CD8-positive, alpha-beta memory T cell (primary cell): ENCODE data around the gene PPP1R1B. TPM values are rescaled to one million over a fixed set of nuclear protein-coding genes. Genes with fewer than 3 reads are reported as not detected.

Experiments
- CTCF ChIA-PET: fragments of 350-600 bp; sonication (Branson Sonifier 250); formaldehyde crosslinking; loops from one replicate; lab custom pipeline; 2021; ENCODE audit warnings: antibody characterized with exemption; lab: Charles Lee
- POLR2A ChIA-PET: fragments of 350-600 bp; sonication (Branson Sonifier 250); formaldehyde crosslinking; loops from one replicate; lab custom pipeline; 2021; ENCODE audit warnings: antibody characterized with exemption; lab: Charles Lee
- DNase-seq, 5 donors: peaks; one replicate each; pipeline versions ENCODE4 v3.0.0 to v3.0.0-alpha.2; 2020 to 2022; ENCODE audit warnings: mixed read lengths in 1 of 5
- H3K27ac ChIP-seq: one replicate; pipeline ENCODE4 v1.7.0; 2013; ENCODE audit warnings: low read depth, mild to moderate bottlenecking, low read length, moderate library complexity
- H3K27me3 ChIP-seq: 2 replicates; pipeline ENCODE4 v1.7.0; 2013; ENCODE audit warnings: low read length, mild to moderate bottlenecking; ENCODE audit not compliant: insufficient read depth, poor library complexity, severe bottlenecking
- H3K36me3 ChIP-seq: 2 replicates; pipeline ENCODE4 v1.7.0; 2013; ENCODE audit warnings: mild to moderate bottlenecking, low read length, moderate library complexity; ENCODE audit not compliant: insufficient read depth
- H3K4me1 ChIP-seq: 2 replicates; pipeline ENCODE4 v1.7.0; 2013; ENCODE audit warnings: mild to moderate bottlenecking, low read length, moderate library complexity; ENCODE audit not compliant: insufficient read depth
- H3K4me3 ChIP-seq: 2 replicates; pipeline ENCODE4 v1.7.0; 2013; ENCODE audit warnings: mild to moderate bottlenecking, low read length
- H3K9me3 ChIP-seq: 2 replicates; pipeline ENCODE4 v1.7.0; 2013; ENCODE audit warnings: mild to moderate bottlenecking, low read length
- H3K27ac Mint-ChIP-seq, 8 donors: one replicate each; pipeline ENCODE4 v1.8.0; 2020 to 2021; ENCODE audit warnings: mixed read lengths in 8 of 8, mild to moderate bottlenecking in 6 of 8, inconsistent platforms in 3 of 8, moderate library complexity in 3 of 8
- H3K27me3 Mint-ChIP-seq, 2 donors: one replicate each; pipeline ENCODE4 v1.8.0; 2020 to 2021; ENCODE audit warnings: mixed read lengths in 2 of 2, mild to moderate bottlenecking in 1 of 2, moderate library complexity in 1 of 2
- H3K36me3 Mint-ChIP-seq, 3 donors: one replicate each; pipeline ENCODE4 v1.8.0; 2020 to 2021; ENCODE audit warnings: mixed read lengths in 3 of 3, inconsistent platforms in 1 of 3, mild to moderate bottlenecking in 1 of 3
- H3K4me1 Mint-ChIP-seq, 3 donors: one replicate each; pipeline ENCODE4 v1.8.0; 2020 to 2021; ENCODE audit warnings: mixed read lengths in 3 of 3, inconsistent platforms in 1 of 3, mild to moderate bottlenecking in 1 of 3
- H3K4me3 Mint-ChIP-seq, 7 donors: one replicate each; pipeline ENCODE4 v1.8.0; 2020 to 2021; ENCODE audit warnings: mixed read lengths in 7 of 7, mild to moderate bottlenecking in 6 of 7, moderate library complexity in 4 of 7, inconsistent platforms in 2 of 7
- H3K9me3 Mint-ChIP-seq, 5 donors: one replicate each; pipeline ENCODE4 v1.8.0; 2020 to 2022; ENCODE audit warnings: mixed read lengths in 5 of 5, mild to moderate bottlenecking in 3 of 5, moderate library complexity in 2 of 5, inconsistent platforms in 1 of 5
- polyA plus RNA-seq: library from polyadenylated mRNA; unstranded; fragments of 300-500 nt; fragmentation: Illumina TruSeq; gene quantifications from one replicate; pipeline ENCODE4 v1.2.3, GENCODE V29; 2021
- total RNA-seq, 2 experiments: library from RNA; stranded (reverse); gene quantifications; one replicate each; pipeline ENCODE4 v1.2.3, GENCODE V29; 2021

PPP1R1B gene
- total RNA-seq, result not detected
- not detected for polyA plus RNA-seq

GRCh38 chr17:39626171-39627046 is at the start of gene PPP1R1B:
PPP1R1B (plus strand) TSS chr17:39626952; CDS start chr17:39627393, 441 bp downstream.
- no peaks in the 10 kb centered on the region for H3K9me3 ChIP-seq
- peaks cover 23% of the 10 kb centered on the region for H3K27me3 ChIP-seq
- CTCF ChIA-PET, result interaction anchor here (1.0 to 11.4 kb wide), 3 partner anchors 7 to 27 kb away, joined by 3 to 161 read pairs (median 54); partner anchors contain the start of gene STARD3
- H3K36me3 Mint-ChIP-seq, result no peaks in the 10 kb centered on the region
- no peak within 1 kb of the TSS for H3K4me3 ChIP-seq
- no peak for DNase-seq
- H3K4me1 Mint-ChIP-seq, result peaks cover 13 to 34% (median 20%) of the 10 kb centered on the region in 3 donors
- H3K27ac Mint-ChIP-seq, result peak within 1 kb of the TSS in 1 of 8 donors; percentile 86
- peaks cover 27% of the 10 kb centered on the region for H3K4me1 ChIP-seq
- peak within 1 kb of the TSS in 6 of 7 donors; percentile 1 to 66 (median 42) for H3K4me3 Mint-ChIP-seq
- POLR2A ChIA-PET, result interaction anchor here (0.5 kb wide), 1 partner anchor 426 kb away, joined by 3 read pairs; the partner anchor contains the start of gene RPL19
- H3K27ac ChIP-seq, result no peak within 1 kb of the TSS
- peaks cover 24 to 37% of the 10 kb centered on the region in 2 donors for H3K27me3 Mint-ChIP-seq
- no peaks in the 10 kb centered on the region for H3K9me3 Mint-ChIP-seq
- H3K36me3 ChIP-seq, result no peaks in the 10 kb centered on the region

GRCh38 chr17:39578272-39578671 is 48.5 kb upstream of the PPP1R1B start:
- POLR2A ChIA-PET, result no interaction called here

GRCh38 chr17:39579318-39580081 is 47.3 kb upstream of the PPP1R1B start:
- H3K27ac Mint-ChIP-seq, result no peak overlapping the region
- no peaks in the 10 kb centered on the region for H3K4me1 ChIP-seq
- peaks cover 7 to 9% of the 10 kb centered on the region in 2 donors for H3K27me3 Mint-ChIP-seq
- H3K4me3 Mint-ChIP-seq, result no peak overlapping the region
- H3K4me1 Mint-ChIP-seq, result no peaks in the 10 kb centered on the region
- H3K9me3 ChIP-seq, result no peaks in the 10 kb centered on the region
- ChIA-PET CTCF (no interaction called here), POLR2A (interaction anchor here (0.6 kb wide), 1 partner anchor 523 kb away, joined by 4 read pairs; no protein-coding TSS in a partner anchor)
- no peaks in the 10 kb centered on the region for H3K36me3 ChIP-seq
- no peak overlapping the region for H3K4me3 ChIP-seq
- no peak for DNase-seq
- no peaks in the 10 kb centered on the region for H3K9me3 Mint-ChIP-seq
- H3K36me3 Mint-ChIP-seq, result peaks cover 3 to 5% (median 4%) of the 10 kb centered on the region in 3 donors
- no peaks in the 10 kb centered on the region for H3K27me3 ChIP-seq
- no peak overlapping the region for H3K27ac ChIP-seq

More at GRCh38 chr17:39578272-39578671, 48.5 kb upstream of the PPP1R1B start:
- Mint-ChIP-seq H3K9me3 (no peaks in the 10 kb centered on the region), H3K4me1 (peaks cover 4 to 5% (median 4%) of the 10 kb centered on the region in 3 donors), H3K27ac (peak overlapping the region in 1 of 8 donors; percentile 82), H3K36me3 (peaks cover 1 to 4% (median 3%) of the 10 kb centered on the region in 3 donors), H3K4me3 (peak overlapping the region in 1 of 7 donors; percentile 67), H3K27me3 (peaks cover 8 to 10% of the 10 kb centered on the region in 2 donors)
- Histone ChIP-seq H3K27me3 (no peaks in the 10 kb centered on the region), H3K9me3 (no peaks in the 10 kb centered on the region), H3K36me3 (no peaks in the 10 kb centered on the region), H3K27ac (no peak overlapping the region), H3K4me1 (no peaks in the 10 kb centered on the region), H3K4me3 (no peak overlapping the region)
- CTCF ChIA-PET, result interaction anchor here (1.1 kb wide), 1 partner anchor 12 kb away, joined by 3 read pairs; no protein-coding TSS in a partner anchor
- DNase-seq, result no peak

- CTCF ChIA-PET, result no interaction called here
- Mint-ChIP-seq H3K4me3 (no peak overlapping the region), H3K27me3 (peaks cover 1 to 9% of the 10 kb centered on the region in 2 donors), H3K27ac (no peak overlapping the region), H3K36me3 (peaks cover 3 to 7% (median 4%) of the 10 kb centered on the region in 3 donors), H3K4me1 (no peaks in the 10 kb centered on the region), H3K9me3 (no peaks in the 10 kb centered on the region)
- no peaks in the 10 kb centered on the region for H3K36me3 ChIP-seq
- H3K9me3 ChIP-seq, result no peaks in the 10 kb centered on the region
- DNase-seq, result no peak
- POLR2A ChIA-PET, result no interaction called here
- no peaks in the 10 kb centered on the region for H3K27me3 ChIP-seq
- H3K4me1 ChIP-seq, result no peaks in the 10 kb centered on the region
- no peak overlapping the region for H3K27ac ChIP-seq
- H3K4me3 ChIP-seq, result no peak overlapping the region
These were observed 46.7 kb upstream of the PPP1R1B start for GRCh38 chr17:39580082-39580468.

GRCh38 chr17:39581071-39581758 is 45.5 kb upstream of the PPP1R1B start:
- Histone ChIP-seq H3K4me1 (no peaks in the 10 kb centered on the region), H3K9me3 (no peaks in the 10 kb centered on the region), H3K27ac (no peak overlapping the region), H3K36me3 (no peaks in the 10 kb centered on the region), H3K4me3 (no peak overlapping the region), H3K27me3 (no peaks in the 10 kb centered on the region)
- Mint-ChIP-seq H3K27ac (no peak overlapping the region), H3K4me1 (no peaks in the 10 kb centered on the region), H3K4me3 (no peak overlapping the region), H3K36me3 (peaks cover 3 to 7% (median 4%) of the 10 kb centered on the region in 3 donors), H3K27me3 (peaks cover 0 to 9% of the 10 kb centered on the region in 2 donors), H3K9me3 (no peaks in the 10 kb centered on the region)
- CTCF ChIA-PET, result no interaction called here
- DNase-seq, result no peak
- POLR2A ChIA-PET, result no interaction called here

GRCh38 chr17:39581759-39582085 is 45.0 kb upstream of the PPP1R1B start:
- Histone ChIP-seq H3K4me3 (no peak overlapping the region), H3K27me3 (no peaks in the 10 kb centered on the region), H3K27ac (no peak overlapping the region), H3K36me3 (no peaks in the 10 kb centered on the region), H3K4me1 (no peaks in the 10 kb centered on the region), H3K9me3 (no peaks in the 10 kb centered on the region)
- Mint-ChIP-seq H3K4me1 (no peaks in the 10 kb centered on the region), H3K36me3 (peaks cover 3 to 7% (median 4%) of the 10 kb centered on the region in 3 donors), H3K27me3 (peaks cover 0 to 9% of the 10 kb centered on the region in 2 donors), H3K9me3 (no peaks in the 10 kb centered on the region), H3K4me3 (no peak overlapping the region), H3K27ac (no peak overlapping the region)
- ChIA-PET POLR2A (no interaction called here), CTCF (no interaction called here)
- DNase-seq, result no peak

- CTCF ChIA-PET, result interaction anchor here (1.3 kb wide), 1 partner anchor 39 kb away, joined by 5 read pairs; no protein-coding TSS in a partner anchor
- no peak overlapping the region for H3K27ac ChIP-seq
These were observed 44.1 kb upstream of the PPP1R1B start for GRCh38 chr17:39582658-39583057.

More at GRCh38 chr17:39582658-39583057, 44.1 kb upstream of the PPP1R1B start:
- DNase-seq, result no peak
- peaks cover under 1 to 9% of the 10 kb centered on the region in 2 donors for H3K27me3 Mint-ChIP-seq
- no peaks in the 10 kb centered on the region for H3K4me1 ChIP-seq
- no peak overlapping the region for H3K4me3 Mint-ChIP-seq
- H3K9me3 ChIP-seq, result no peaks in the 10 kb centered on the region
- H3K9me3 Mint-ChIP-seq, result no peaks in the 10 kb centered on the region
- no peaks in the 10 kb centered on the region for H3K36me3 ChIP-seq
- POLR2A ChIA-PET, result no interaction called here
- peak overlapping the region in 1 of 8 donors; percentile 69 for H3K27ac Mint-ChIP-seq
- H3K36me3 Mint-ChIP-seq, result peaks cover 3 to 7% (median 4%) of the 10 kb centered on the region in 3 donors
- no peaks in the 10 kb centered on the region for H3K27me3 ChIP-seq
- H3K4me3 ChIP-seq, result no peak overlapping the region
- H3K4me1 Mint-ChIP-seq, result no peaks in the 10 kb centered on the region
